HG03469 (cell line): ENCODE data around the gene TMEM164.

Source experiments
- ATAC-seq: cut with Tn5 transposase; IDR thresholded peaks from one replicate; pipeline ENCODE4 v1.9.1; 2021; ENCODE audit warnings: mild to moderate bottlenecking, moderate library complexity, moderate number of reproducible peaks; ENCODE audit not compliant: unreplicated experiment

The TMEM164 gene

GRCh38 chrX:110003167-110004156 is 548 bp downstream of the TMEM164 start:
- no peak for ATAC-seq

GRCh38 chrX:110004215-110004614 is 1.3 kb downstream of the TMEM164 start:
- no peak for ATAC-seq

- ATAC-seq, result no peak
Observed at GRCh38 chrX:110004731-110005369, 1.9 kb downstream of the TMEM164 start.

- ATAC-seq, result no peak
Observed at GRCh38 chrX:110006161-110006560, 3.2 kb downstream of the TMEM164 start.

GRCh38 chrX:110006821-110007375 is 4.0 kb downstream of the TMEM164 start:
- ATAC-seq, result no peak

GRCh38 chrX:110008011-110008635 is 5.2 kb downstream of the TMEM164 start:
- no peak for ATAC-seq

- no peak for ATAC-seq
Observed at GRCh38 chrX:110012818-110013485, 10.0 kb downstream of the TMEM164 start.

GRCh38 chrX:110013968-110014367 is 11.1 kb downstream of the TMEM164 start:
- no peak for ATAC-seq

- no peak for ATAC-seq
Observed at GRCh38 chrX:110015032-110015431, 12.1 kb downstream of the TMEM164 start.

- no peak for ATAC-seq
Observed at GRCh38 chrX:110015915-110016314, 13.0 kb downstream of the TMEM164 start.

- ATAC-seq, result no peak
Observed at GRCh38 chrX:110020536-110020935, 17.6 kb downstream of the TMEM164 start.

GRCh38 chrX:110021258-110022022 is 18.5 kb downstream of the TMEM164 start:
- ATAC-seq, result no peak

- no peak for ATAC-seq
Observed at GRCh38 chrX:110022599-110023448, 19.9 kb downstream of the TMEM164 start.

- no peak for ATAC-seq
Observed at GRCh38 chrX:110025395-110025794, 22.5 kb downstream of the TMEM164 start.

- no peak for ATAC-seq
Observed at GRCh38 chrX:110026099-110026844, 23.4 kb downstream of the TMEM164 start.

GRCh38 chrX:110032534-110033147 is 29.7 kb downstream of the TMEM164 start:
- no peak for ATAC-seq

GRCh38 chrX:110034036-110034435 is 31.1 kb downstream of the TMEM164 start:
- no peak for ATAC-seq
